ENCODE data around the gene SF3A2. TPM values are rescaled to one million over a fixed set of nuclear protein-coding genes. Genes with fewer than 3 reads are reported as not detected.
A peak's percentile ranks its signal among the peaks of the same experiment; 100 is the strongest.

SF3A2 gene
- total RNA-seq, 1 donor from 2014 or later = 72.8 TPM

DNA sequence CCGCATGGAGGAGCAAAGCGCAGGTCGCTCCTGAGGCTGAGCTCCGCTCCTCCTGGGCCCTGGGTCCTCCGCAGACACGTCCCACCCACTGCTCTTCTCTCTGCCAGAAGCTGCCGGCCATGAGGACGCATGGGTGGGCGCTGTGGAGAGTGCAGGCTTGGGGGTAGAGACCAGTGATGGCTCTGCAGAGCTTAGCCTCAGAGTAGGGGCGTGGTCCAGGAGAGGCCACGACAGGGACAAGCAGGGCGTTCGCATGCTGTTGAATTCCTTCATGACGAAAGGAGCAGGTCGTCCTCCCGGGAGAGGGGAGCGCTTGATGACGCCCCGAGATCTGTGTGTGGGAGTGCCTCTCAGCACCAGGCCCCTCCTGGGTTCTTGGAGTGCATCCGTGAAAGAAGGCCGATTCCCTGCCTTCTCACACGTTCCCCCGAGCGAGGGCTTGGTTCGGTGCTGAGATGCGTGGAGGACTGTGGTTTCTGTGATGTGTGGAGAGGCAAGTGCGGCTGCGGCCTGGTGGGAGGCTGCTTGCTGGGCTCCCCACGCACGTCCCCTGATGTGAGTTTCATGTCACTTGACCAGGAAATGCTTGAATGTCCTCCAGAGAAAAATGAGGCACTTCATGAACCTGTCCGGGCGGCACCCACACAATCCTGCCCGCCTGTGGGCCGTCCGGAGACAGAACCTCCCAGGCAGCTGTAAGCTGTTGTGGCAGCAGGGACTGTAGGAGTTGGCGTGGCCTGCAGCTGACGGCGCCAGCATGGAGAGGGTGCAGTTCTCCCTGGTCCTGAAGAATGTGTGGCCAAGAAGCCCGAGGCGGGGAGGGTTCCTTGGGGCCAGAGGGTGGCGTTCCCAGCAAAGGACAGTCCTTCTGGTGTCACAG, 4.5 kb downstream of the SF3A2 start:
- no peak for DNase-seq (ENCODE audit: low spot score)

DNA sequence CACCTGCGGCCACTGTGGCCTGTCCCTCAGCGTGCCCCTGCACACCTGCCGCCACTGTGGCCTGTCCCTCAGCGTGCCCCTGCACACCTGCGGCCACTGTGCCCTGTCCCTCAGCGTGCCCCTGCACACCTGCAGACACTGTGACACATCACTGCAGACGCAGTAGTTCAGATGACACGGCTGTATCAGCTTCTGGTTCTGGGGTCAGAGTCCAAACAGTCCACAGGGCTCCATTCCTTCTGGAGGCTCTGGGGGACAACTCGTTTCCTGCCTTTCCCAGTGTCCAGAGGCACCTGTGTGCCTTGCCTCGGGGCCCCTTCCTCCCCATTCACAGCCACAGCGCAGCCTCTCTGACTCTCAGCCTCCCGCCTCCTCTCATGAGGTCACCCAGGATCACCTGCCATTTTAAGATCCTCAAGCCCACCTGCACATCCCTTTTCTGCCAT, 5.5 kb downstream of the SF3A2 start:
- DNase-seq (ENCODE audit: low spot score) = peak; percentile 45

DNA sequence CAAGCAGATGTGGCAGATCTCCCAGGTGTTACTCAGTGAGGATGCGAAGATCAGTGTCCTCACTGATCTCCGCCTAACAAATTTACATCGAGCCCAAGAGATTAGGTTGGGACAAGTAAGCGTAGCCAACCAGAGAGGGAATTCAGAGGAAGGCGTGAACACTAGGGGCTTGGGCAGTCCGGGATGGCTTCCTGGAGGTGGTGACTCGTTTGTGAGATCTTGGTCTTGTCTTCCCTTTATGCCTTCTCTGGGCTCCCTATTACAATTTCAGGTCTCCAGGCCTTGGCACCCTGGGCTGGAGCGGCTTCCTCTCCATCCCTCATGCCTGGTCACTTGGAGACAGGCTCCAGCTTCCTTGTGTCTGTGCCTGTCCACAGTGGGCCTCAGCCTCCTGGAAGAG, 6.2 kb downstream of the SF3A2 start:
- DNase-seq (ENCODE audit: low spot score) = no peak

DNA sequence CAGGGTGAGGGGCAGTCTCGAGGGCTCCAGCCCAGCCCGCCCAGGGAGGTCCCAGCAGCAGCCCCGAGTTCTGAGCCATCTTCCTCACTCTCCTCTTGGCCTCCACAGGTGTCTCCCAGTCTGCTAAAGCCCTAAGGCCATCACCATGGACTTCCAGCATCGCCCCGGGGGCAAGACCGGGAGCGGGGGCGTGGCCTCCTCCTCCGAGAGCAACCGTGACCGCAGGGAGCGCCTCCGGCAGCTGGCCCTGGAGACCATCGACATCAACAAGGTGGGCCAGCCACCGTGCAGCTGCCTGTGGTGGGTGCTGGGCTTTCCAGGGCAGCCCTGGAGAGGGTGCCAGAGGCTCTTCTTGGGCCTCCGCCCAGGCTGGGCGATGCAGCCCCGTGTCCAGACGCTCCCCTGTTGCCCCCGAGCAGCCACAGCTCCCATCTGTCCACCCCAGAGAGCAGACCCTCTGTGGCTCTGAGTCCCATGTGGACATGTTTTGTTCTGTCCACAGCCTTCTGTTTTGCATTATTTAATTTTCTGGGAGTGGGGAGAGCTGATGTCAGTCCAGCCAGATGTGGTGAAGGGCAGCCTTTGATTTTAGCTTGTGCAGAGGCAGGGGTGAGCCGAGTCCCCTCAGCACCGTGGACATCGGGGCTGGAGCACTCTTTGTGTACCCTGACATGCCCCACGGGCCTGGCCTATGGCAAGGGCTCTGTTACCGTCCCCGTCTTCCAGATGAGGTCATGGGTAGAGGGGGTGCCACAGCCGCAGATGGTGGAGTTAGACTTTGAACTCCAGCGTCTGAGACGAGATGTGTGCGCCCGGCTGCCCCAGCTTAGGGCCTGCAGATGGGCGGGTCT, 6.9 kb downstream of the SF3A2 start:
- peak; percentile 44 for DNase-seq (ENCODE audit: low spot score)

DNA sequence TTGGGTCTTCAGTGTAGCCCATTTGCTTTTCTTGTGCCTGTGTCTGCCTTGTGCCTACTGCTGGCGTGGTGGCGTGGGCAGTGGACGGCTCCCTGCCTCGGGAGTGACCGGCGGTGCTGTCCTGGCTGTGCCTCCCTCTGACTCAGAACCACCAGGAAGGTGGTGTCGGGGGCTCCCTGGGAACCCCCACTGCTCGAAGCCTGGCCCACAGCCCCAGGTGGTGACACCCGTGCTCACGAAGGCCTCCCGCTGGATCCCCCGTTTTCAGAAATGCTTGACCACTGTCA, 7.4 kb downstream of the SF3A2 start:
- no peak for DNase-seq (ENCODE audit: low spot score)

DNA sequence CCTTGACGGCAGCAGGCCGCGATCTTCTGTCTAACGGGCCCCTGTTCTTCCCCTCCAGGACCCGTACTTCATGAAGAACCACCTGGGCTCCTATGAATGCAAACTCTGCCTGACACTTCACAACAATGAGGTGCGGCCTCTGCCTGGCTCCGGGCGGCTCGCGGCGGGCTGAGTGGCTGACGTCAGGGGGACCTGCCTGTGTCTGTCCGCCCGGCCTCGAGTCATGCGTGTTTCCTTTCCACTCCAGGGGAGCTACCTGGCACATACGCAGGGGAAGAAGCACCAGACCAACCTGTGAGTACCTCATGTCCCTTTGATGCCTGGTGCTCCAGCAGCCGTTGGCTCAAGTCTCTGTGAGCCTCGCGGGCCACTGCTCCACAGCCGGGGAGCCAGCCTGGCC, 7.9 kb downstream of the SF3A2 start:
- DNase-seq (ENCODE audit: low spot score) = no peak

DNA sequence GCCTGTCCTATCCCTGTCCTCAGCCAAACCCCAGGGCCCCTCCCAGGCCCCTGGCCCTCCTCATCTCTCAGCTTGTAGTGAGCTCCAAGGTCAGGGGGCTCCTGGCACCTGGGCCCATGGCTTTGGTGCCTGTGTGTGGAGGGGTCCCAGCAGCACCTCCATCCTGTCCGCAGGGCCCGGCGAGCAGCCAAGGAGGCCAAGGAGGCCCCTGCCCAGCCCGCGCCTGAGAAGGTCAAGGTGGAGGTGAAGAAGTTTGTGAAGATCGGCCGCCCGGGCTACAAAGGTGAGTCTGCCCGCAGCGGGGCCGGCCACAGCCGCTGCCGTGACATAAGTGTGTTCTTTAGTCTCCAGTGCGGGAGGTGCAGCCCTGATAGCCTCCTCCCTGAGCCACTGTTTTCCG, 8.6 kb downstream of the SF3A2 start:
- no peak for DNase-seq (ENCODE audit: low spot score)

DNA sequence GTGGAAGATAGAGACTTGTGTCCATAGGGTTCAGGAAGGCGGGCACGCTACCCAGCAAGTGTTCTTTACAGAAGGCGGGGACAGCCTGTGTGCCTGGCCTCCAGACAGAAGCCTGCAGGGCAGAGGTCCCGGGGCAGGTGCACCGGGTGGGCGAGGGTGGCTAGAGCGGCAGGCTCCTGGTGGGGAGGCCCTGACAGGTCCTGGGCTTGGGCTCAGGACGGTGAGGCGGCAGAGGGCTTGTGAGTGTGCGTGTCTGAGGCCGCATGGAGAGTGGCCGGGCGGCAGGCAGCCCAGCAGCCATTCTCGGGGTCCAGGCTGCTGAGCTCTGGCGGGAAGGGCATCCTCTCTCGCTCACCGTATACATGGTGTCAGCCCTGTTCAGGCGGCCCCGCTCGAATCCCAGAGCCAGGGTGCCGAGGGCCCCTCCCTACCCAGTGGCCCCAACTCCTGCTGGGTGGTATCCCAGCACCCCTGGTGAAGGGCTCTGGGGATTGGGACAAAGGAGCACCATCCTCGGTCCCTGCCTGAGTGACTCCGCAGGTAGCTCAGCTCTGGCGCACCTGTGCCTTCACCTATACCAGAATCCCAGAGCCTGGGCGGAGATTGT, 9.5 kb downstream of the SF3A2 start:
- DNase-seq (ENCODE audit: low spot score) = no peak

DNA sequence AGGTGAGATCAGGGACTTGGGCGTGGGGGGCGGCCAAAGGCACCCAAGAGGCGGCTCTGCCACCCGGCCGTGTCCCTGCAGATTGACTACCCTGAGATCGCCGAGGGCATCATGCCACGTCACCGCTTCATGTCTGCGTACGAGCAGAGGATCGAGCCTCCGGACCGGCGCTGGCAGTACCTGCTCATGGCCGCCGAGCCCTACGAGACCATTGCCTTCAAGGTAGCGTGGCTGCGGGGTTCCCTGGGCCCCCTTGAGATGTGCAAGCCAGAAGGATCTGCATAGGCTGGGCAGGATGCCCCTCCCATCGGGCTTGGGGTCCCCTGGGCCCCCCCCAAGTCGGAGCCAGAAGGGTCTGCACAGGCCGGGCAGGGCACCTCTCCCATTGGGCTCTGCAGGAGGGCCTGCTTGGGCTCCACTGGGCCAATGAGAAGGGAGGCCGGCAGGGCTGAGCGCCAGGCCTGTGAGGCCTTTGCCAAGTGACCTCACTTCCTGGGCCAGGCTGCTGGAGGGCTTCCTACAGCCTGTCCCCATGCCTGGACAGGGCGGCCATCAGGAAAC, 10.3 kb downstream of the SF3A2 start:
- DNase-seq (ENCODE audit: low spot score) = peak; percentile 57

DNA sequence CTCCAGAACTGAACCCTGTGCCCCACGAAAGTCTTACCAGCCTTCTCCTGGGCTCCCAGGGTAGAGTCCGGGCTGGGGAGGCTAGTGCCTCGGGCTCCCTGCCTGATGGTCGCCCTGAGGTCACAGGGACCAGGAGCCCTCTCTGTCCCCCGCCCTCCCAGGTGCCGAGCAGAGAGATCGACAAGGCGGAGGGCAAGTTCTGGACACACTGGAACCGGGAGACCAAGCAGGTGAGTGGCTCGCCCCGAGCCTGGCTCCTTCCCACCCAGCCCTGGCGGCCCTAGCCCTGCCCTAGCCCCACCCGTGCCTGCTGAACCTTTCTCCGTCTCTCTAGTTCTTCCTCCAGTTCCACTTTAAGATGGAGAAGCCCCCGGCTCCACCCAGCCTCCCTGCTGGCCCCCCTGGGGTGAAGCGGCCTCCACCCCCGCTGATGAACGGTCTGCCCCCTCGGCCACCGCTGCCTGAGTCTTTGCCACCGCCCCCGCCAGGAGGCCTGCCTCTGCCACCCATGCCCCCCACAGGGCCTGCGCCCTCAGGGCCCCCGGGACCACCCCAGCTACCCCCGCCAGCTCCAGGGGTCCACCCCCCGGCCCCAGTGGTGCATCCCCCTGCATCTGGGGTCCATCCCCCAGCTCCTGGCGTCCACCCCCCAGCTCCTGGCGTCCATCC, 10.9 kb downstream of the SF3A2 start:
- no peak for DNase-seq (ENCODE audit: low spot score)

DNA sequence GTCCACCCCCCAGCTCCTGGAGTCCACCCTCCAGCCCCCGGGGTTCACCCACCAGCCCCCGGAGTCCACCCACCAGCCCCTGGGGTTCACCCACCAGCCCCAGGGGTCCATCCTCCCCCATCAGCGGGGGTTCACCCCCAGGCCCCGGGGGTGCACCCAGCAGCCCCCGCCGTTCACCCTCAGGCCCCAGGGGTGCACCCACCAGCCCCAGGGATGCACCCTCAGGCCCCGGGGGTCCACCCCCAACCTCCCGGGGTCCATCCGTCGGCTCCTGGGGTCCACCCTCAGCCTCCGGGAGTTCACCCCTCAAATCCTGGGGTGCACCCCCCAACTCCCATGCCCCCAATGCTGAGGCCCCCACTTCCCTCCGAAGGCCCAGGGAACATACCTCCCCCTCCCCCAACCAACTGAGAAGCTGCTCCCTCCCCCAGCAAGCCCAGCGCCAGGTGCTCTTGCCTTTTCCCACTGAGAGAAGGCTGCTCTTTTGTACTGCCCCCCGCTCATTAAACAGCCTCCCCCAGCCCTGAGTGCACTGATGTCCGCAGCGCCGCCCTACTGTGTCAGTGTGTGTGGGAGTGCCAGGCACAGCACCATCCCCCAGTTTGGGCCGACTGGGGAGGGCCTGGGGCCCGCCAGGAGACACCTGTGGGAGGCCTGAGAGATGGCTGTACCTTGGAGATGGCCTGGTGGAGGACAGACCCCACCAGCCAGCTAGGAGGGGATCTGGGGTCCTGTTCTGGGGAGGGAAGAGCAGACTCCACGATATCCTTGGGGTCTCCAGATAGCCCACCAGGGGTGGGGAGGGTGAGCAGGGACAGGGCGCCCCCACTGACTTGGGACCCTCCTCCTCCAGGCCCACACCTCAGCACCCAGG, 11.7 kb downstream of the SF3A2 start:
- DNase-seq (ENCODE audit: low spot score) = no peak

DNA sequence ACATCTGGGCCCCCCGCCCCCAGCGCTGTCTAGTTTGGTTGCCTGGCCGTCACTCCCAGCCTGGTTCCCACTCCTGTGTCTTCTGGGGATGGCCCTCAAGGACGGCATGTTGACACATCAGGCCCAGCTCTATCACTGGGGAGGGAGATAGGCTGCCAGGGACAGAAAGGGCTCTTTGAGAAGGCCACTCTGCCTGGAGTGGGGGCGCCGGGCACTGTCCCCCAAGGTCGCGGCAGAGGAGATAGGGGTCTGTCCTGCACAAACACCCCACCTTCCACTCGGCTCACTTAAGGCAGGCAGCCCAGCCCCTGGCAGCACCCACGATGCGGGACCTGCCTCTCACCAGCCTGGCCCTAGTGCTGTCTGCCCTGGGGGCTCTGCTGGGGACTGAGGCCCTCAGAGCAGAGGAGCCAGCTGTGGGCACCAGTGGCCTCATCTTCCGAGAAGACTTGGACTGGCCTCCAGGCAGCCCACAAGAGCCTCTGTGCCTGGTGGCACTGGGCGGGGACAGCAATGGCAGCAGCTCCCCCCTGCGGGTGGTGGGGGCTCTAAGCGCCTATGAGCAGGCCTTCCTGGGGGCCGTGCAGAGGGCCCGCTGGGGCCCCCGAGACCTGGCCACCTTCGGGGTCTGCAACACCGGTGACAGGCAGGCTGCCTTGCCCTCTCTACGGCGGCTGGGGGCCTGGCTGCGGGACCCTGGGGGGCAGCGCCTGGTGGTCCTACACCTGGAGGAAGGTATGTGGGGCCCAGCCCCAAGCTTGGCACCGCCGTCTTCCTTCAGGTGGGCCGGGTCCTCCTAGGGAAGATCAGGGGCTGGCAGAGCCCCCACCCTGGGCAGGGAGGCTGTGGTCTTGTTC, 12.6 kb downstream of the SF3A2 start, which contains the start of gene AMH:
TSS of gene AMH (plus strand) at position 314 of the 857 bp plus-strand sequence. CDS start at position 324, 10 bp downstream.
- DNase-seq (ENCODE audit: low spot score) = no peak

DNA sequence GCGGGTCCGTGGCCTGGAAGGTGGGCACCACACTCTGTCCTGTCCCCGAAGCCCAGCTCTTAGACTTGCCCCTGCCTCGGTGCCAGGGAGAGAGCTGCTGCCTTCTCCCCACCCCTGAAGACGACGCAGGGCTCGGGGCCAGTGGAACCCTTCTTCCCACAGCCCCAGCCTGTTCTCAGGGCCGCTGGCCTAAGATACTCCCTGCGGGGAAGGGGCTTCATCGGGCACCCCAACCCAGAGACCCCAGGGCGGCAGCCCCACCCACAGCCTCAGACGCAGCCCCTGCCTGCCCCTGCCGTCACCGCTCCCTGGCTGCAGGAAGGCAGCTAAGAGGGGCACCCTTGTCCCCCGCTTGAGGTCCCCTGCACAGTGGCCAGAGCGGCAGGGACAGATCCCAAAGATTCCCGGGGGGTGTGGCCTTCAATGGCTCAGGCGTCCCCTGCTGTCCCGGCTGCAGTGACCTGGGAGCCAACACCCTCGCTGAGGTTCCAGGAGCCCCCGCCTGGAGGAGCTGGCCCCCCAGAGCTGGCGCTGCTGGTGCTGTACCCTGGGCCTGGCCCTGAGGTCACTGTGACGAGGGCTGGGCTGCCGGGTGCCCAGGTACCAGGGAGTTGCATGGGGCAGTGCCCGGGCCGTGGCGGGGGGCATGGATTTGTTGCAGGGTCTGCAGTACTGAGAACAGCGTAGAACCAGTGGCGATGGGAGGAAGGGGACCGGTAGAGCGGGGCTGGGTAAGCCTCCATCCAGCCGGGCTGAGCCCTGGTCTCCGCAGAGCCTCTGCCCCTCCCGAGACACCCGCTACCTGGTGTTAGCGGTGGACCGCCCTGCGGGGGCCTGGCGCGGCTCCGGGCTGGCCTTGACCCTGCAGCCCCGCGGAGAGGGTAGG, 13.5 kb downstream of the SF3A2 start:
- DNase-seq (ENCODE audit: low spot score) = no peak

DNA sequence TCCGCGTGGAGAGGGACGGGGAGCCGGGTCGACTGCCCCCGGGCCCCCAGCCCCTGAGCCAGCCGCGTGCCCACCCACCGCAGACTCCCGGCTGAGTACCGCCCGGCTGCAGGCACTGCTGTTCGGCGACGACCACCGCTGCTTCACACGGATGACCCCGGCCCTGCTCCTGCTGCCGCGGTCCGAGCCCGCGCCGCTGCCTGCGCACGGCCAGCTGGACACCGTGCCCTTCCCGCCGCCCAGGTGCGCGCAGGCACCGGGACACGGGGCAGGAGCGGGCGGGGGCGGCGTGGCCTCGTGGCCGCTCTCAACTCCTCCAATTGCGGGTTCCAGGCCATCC, 14.1 kb downstream of the SF3A2 start:
- DNase-seq (ENCODE audit: low spot score) = no peak

DNA sequence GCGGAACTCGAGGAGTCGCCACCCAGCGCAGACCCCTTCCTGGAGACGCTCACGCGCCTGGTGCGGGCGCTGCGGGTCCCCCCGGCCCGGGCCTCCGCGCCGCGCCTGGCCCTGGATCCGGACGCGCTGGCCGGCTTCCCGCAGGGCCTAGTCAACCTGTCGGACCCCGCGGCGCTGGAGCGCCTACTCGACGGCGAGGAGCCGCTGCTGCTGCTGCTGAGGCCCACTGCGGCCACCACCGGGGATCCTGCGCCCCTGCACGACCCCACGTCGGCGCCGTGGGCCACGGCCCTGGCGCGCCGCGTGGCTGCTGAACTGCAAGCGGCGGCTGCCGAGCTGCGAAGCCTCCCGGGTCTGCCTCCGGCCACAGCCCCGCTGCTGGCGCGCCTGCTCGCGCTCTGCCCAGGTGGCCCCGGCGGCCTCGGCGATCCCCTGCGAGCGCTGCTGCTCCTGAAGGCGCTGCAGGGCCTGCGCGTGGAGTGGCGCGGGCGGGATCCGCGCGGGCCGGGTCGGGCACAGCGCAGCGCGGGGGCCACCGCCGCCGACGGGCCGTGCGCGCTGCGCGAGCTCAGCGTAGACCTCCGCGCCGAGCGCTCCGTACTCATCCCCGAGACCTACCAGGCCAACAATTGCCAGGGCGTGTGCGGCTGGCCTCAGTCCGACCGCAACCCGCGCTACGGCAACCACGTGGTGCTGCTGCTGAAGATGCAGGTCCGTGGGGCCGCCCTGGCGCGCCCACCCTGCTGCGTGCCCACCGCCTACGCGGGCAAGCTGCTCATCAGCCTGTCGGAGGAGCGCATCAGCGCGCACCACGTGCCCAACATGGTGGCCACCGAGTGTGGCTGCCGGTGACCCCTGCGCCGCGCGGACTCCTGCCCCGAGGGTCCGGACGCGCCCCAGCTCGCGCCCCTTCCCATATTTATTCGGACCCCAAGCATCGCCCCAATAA, 14.8 kb downstream of the SF3A2 start:
- DNase-seq (ENCODE audit: low spot score) = no peak

DNA sequence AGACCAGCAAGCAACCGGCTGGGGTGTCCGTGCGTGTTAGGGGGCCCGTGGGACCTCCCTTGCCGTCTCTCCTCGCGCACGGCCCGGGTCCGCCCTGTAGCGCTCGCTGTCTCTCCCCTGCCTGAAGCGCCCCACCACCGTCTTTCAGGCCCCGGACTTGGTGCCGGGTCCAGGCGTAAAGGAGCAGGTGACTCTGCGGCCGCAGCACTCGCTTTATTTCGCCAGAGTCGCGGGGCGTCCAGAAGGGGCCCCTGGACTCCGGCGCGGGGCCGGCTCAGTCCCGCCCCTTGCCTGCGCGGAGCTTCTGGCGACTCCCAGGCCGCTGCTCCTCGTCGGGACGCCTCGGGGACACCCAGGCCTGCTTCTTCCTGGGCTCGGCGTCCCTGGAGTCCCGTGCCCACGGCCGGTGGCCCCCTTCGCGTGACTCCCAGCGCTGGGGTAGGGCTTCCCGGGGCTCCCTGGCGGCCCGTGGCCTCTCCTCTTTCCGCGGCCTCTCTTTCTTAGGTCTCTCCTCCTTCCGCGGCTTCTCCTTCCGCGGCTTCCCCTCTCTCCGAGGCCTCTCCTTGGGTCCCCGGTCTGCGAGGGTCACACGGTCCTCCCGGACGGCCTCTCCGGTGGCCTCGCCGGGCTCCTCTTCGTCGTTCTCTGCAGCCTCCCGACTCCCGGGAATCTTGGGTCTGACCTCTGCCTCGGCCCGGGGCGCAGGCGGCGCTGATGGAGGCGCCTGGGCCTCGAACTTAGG, 15.6 kb downstream of the SF3A2 start:
- DNase-seq (ENCODE audit: low spot score) = no peak

DNA sequence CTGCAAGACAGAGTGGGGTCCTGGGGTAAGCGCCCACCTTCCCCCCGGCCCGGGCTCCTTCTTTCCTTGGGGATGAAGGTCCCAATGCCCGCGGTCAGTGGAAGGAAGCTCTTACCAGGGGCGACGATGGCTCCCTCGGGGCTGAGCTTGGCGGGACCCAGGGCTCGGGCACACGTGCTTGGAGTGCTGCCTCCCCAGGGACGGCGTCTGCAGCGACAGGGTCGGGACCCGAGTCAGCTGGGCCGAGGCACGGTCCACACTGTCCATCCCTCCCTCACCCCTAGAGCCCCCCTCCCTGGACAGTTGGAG, 16.1 kb downstream of the SF3A2 start:
- DNase-seq (ENCODE audit: low spot score) = no peak
